GM23338 (cell line): Measurements from ENCODE around the gene FIGNL1. TPM values are rescaled to one million over a fixed set of nuclear protein-coding genes. Genes with fewer than 3 reads are reported as not detected.

ENCODE experiments used
- ATAC-seq: fragments of 200-7000 bp; cut with Tn5 transposase; 3 replicates; pipeline ENCODE4 v1.9.1; 2020
- DNase-seq: peaks from one replicate; pipeline ENCODE4 v3.0.0-alpha.2; 2015; ENCODE audit warnings: low spot score
- H2AFZ ChIP-seq: fragments of 200-600 bp; sonication (generic); 2 replicates; pipeline ENCODE4 v1.8.0; 2016; ENCODE audit warnings: antibody characterized with exemption, mild to moderate bottlenecking, moderate library complexity
- H3F3A ChIP-seq: fragments of 200-600 bp; sonication (generic); replicated peaks from 2 replicates; pipeline ENCODE4 v1.8.0; 2017; ENCODE audit warnings: antibody characterized with exemption, mixed run types, low read depth
- H3K27ac ChIP-seq: fragments of 200-600 bp; sonication (generic); 2 replicates; pipeline ENCODE4 v1.6.1; 2016; ENCODE audit warnings: low read depth
- H3K27me3 ChIP-seq: fragments of 200-600 bp; sonication (generic); 2 replicates; pipeline ENCODE4 v1.8.0; 2016; ENCODE audit warnings: mild to moderate bottlenecking, mixed run types, moderate library complexity; ENCODE audit not compliant: insufficient read depth
- H3K36me3 ChIP-seq: fragments of 200-600 bp; sonication (generic); 2 replicates; pipeline ENCODE4 v1.8.0; 2016; ENCODE audit warnings: mild to moderate bottlenecking; ENCODE audit not compliant: insufficient read depth
- H3K4me1 ChIP-seq: fragments of 200-600 bp; sonication (generic); 2 replicates; pipeline ENCODE4 v1.8.0; 2016; ENCODE audit warnings: mild to moderate bottlenecking, moderate library complexity; ENCODE audit not compliant: insufficient read depth
- H3K4me2 ChIP-seq: fragments of 200-600 bp; sonication (generic); 2 replicates; pipeline ENCODE4 v1.7.1; 2017; ENCODE audit warnings: mixed run types
- H3K4me3 ChIP-seq: fragments of 200-600 bp; sonication (generic); 2 replicates; pipeline ENCODE4 v1.6.1; 2016; ENCODE audit warnings: mixed run types
- H3K79me2 ChIP-seq: fragments of 200-600 bp; sonication (generic); replicated peaks from 2 replicates; pipeline ENCODE4 v1.8.0; 2017; ENCODE audit warnings: mild to moderate bottlenecking; ENCODE audit not compliant: insufficient read depth
- H3K9me2 ChIP-seq: fragments of 200-600 bp; sonication (generic); 2 replicates; pipeline ENCODE4 v1.8.0; 2017; ENCODE audit not compliant: insufficient read depth
- H4K20me1 ChIP-seq: fragments of 200-600 bp; sonication (generic); replicated peaks from 2 replicates; pipeline ENCODE4 v1.8.0; 2017; ENCODE audit warnings: mild to moderate bottlenecking; ENCODE audit not compliant: insufficient read depth
- H3K27ac Mint-ChIP-seq: 2 replicates; pipeline ENCODE4 v1.8.0; 2020; ENCODE audit warnings: inconsistent platforms, mild to moderate bottlenecking, moderate library complexity, mixed read lengths
- H3K27me3 Mint-ChIP-seq: 3 replicates; pipeline ENCODE4 v1.8.0; 2022; ENCODE audit warnings: low read depth, mild to moderate bottlenecking, moderate library complexity, mixed read lengths, inconsistent platforms; ENCODE audit not compliant: insufficient read depth, poor library complexity
- H3K36me3 Mint-ChIP-seq: 3 replicates; pipeline ENCODE4 v1.8.0; 2021; ENCODE audit warnings: low read depth, mild to moderate bottlenecking, inconsistent platforms, moderate library complexity, mixed read lengths
- H3K4me1 Mint-ChIP-seq: 3 replicates; pipeline ENCODE4 v1.8.0; 2020; ENCODE audit warnings: mild to moderate bottlenecking, inconsistent platforms, mixed read lengths
- H3K4me3 Mint-ChIP-seq: 3 replicates; pipeline ENCODE4 v1.8.0; 2021; ENCODE audit warnings: moderate library complexity, mild to moderate bottlenecking, inconsistent platforms, mixed read lengths
- H3K9me3 Mint-ChIP-seq: 3 replicates; pipeline ENCODE4 v1.8.0; 2020; ENCODE audit warnings: moderate library complexity, mild to moderate bottlenecking, inconsistent platforms, mixed read lengths
- CREB1 ChIP-seq: fragments of 250-450 bp; sonication (Bioruptor Pico); IDR thresholded peaks from 2 replicates; pipeline ENCODE4 v1.5.0; 2020; ENCODE audit warnings: low read depth, mild to moderate bottlenecking, moderate library complexity
- ETS1 ChIP-seq: IDR thresholded peaks from 2 replicates; pipeline ENCODE4 v1.6.1; 2016; ENCODE audit warnings: antibody characterized with exemption
- EZH2 ChIP-seq: fragments of 200-600 bp; sonication (generic); IDR thresholded peaks from one replicate; pipeline ENCODE4 v1.8.0; 2017; ENCODE audit warnings: antibody characterized with exemption, mild to moderate bottlenecking, low read depth; ENCODE audit not compliant: unreplicated experiment
- EZH2phosphoT487 ChIP-seq: fragments of 200-600 bp; sonication (generic); IDR thresholded peaks from one replicate; pipeline ENCODE4 v1.8.1; 2018; ENCODE audit warnings: antibody characterized with exemption; ENCODE audit not compliant: unreplicated experiment
- JUNB ChIP-seq: IDR thresholded peaks from one replicate; pipeline ENCODE4 v1.6.1; 2016; ENCODE audit warnings: antibody characterized with exemption; ENCODE audit not compliant: unreplicated experiment
- NANOG ChIP-seq: IDR thresholded peaks from 2 replicates; pipeline ENCODE4 v1.6.1; 2016; ENCODE audit warnings: antibody characterized with exemption, borderline replicate concordance
- POLR2AphosphoS5 ChIP-seq: IDR thresholded peaks from 2 replicates; pipeline ENCODE4 v1.6.1; 2016; ENCODE audit warnings: antibody characterized with exemption, low read depth
- REST ChIP-seq: IDR thresholded peaks from one replicate; pipeline ENCODE4 v1.6.1; 2018; ENCODE audit warnings: antibody characterized with exemption; ENCODE audit not compliant: unreplicated experiment
- STAT1 ChIP-seq: IDR thresholded peaks from one replicate; pipeline ENCODE4 v1.6.1; 2016; ENCODE audit warnings: antibody characterized with exemption; ENCODE audit not compliant: unreplicated experiment
- ZNF114 ChIP-seq: fragments of 250-450 bp; sonication (Bioruptor Pico); IDR thresholded peaks from 2 replicates; pipeline ENCODE4 v1.5.0; 2020; ENCODE audit warnings: mild to moderate bottlenecking, moderate library complexity
- ZNF331 ChIP-seq: fragments of 250-450 bp; sonication (Bioruptor Pico); IDR thresholded peaks from 2 replicates; pipeline ENCODE4 v1.5.0; 2020; ENCODE audit warnings: low read depth, mild to moderate bottlenecking, moderate library complexity
- ZNF462 ChIP-seq: fragments of 250-450 bp; sonication (Bioruptor Pico); IDR thresholded peaks from 2 replicates; pipeline ENCODE4 v1.5.0; 2020; ENCODE audit warnings: mild to moderate bottlenecking, moderate library complexity
- polyA plus RNA-seq: library from polyadenylated mRNA; unstranded; fragments of >200 nt; fragmentation: Nextera tagmentation; extraction: Ambion mirVana; gene quantifications from 2 replicates; pipeline ENCODE4 v1.2.1, GENCODE V29; 2016
- total RNA-seq: library from RNA; depleted of rRNA; stranded (reverse); fragments of >200 nt; shearing (Covaris generic); gene quantifications from 2 replicates; pipeline ENCODE4 v1.2.3, GENCODE V29; 2014

The FIGNL1 gene
- total and polyA plus RNA-seq, 2 experiments from 2014 or later, result 6.6 to 24.9 TPM

GRCh38 chr7:50449501-50449880, 659 bp downstream of the FIGNL1 start:
- Histone ChIP-seq H2AFZ (peak overlapping the region; percentile 100), H3K9me2 (no peaks in the 10 kb centered on the region; the same call in 1 of the 2 replicates), H3K79me2 (no peaks in the 10 kb centered on the region), H4K20me1 (no peaks in the 10 kb centered on the region), H3K27ac (no peak overlapping the region), H3K27me3 (peaks cover 19% of the 10 kb centered on the region), H3K36me3 (no peaks in the 10 kb centered on the region), H3K4me2 (peak overlapping the region; percentile 94), H3K4me3 (peak overlapping the region; percentile 66), H3F3A (peaks cover 5% of the 10 kb centered on the region; the same call in 1 of the 2 replicates), H3K4me1 (peaks cover 9% of the 10 kb centered on the region)
- peaks cover 10% of the 10 kb centered on the region; the same call in 2 of the 3 replicates for H3K4me1 Mint-ChIP-seq
- ATAC-seq (no peak; the same call in 2 of the 3 replicates), DNase-seq (no peak)
- TF ChIP-seq ZNF462, result no peak
- no peak for TF ChIP-seq ZNF114 (CRISPR knock-in tag)
- no peak for TF ChIP-seq EZH2
- no peak for TF ChIP-seq CREB1
- no peak for TF ChIP-seq EZH2phosphoT487
- no peak for TF ChIP-seq JUNB
- TF ChIP-seq ZNF331 (CRISPR knock-in tag), result no peak
- no peak for TF ChIP-seq NANOG
- TF ChIP-seq REST, result no peak
- no peak for TF ChIP-seq ETS1
- TF ChIP-seq STAT1, result no peak
- TF ChIP-seq POLR2AphosphoS5, result no peak
- H3K4me3 Mint-ChIP-seq, result peak overlapping the region; percentile 80
- H3K27me3 Mint-ChIP-seq, result peaks cover 8% of the 10 kb centered on the region
- no peak overlapping the region for H3K27ac Mint-ChIP-seq
- H3K9me3 Mint-ChIP-seq, result no peaks in the 10 kb centered on the region
- H3K36me3 Mint-ChIP-seq, result peaks cover 12% of the 10 kb centered on the region
